Lower leg skin (tissue), 3 donors: ENCODE results near the gene SPDL1.

Experiments used
- CTCF ChIP-seq, 3 donors: fragments of 450-650 bp; IDR thresholded peaks; one replicate each; pipeline ENCODE4 v1.5.1; 2016; ENCODE audit warnings: antibody characterized with exemption in 3 of 3, mild to moderate bottlenecking in 3 of 3, moderate library complexity in 2 of 3
- POLR2A ChIP-seq, 2 donors: fragments of 450-650 bp; IDR thresholded peaks; one replicate each; pipeline ENCODE4 v1.6.1; 2016 to 2017; ENCODE audit warnings: antibody characterized with exemption in 2 of 2, mild to moderate bottlenecking in 1 of 2, moderate library complexity in 1 of 2

GRCh38 chr5:169595172-169595820 is 11.7 kb downstream of the SPDL1 start:
- TF ChIP-seq CTCF (IDR thresholded peaks at IDR 0.05), result no peak
- no peak for TF ChIP-seq POLR2A (IDR thresholded peaks at IDR 0.05)
